Thoracic aorta (tissue), 2 donors: ENCODE data around the gene ITGB4. TPM values are rescaled to one million over a fixed set of nuclear protein-coding genes. Genes with fewer than 3 reads are reported as not detected.

Experiments
- ATAC-seq: fragments of 150-250 bp; one replicate; pipeline ENCODE4 v1.8.0; 2017; ENCODE audit warnings: low read depth; ENCODE audit not compliant: insufficient number of reproducible peaks, low FRiP score
- DNase-seq: peaks from one replicate; pipeline ENCODE4 v3.0.0-alpha.2; 2020; ENCODE audit warnings: low spot score
- H3K27ac ChIP-seq, 2 donors: fragments of 200-600 bp; sonication (generic); 1 replicate in 1 of 2; 2 replicates in 1 of 2; pipeline ENCODE4 v1.5.1; 2016; ENCODE audit warnings: mild to moderate bottlenecking in 2 of 2, moderate library complexity in 2 of 2
- H3K27me3 ChIP-seq: fragments of 200-600 bp; sonication (generic); replicated peaks from 2 replicates; pipeline ENCODE4 v1.6.0; 2016; ENCODE audit warnings: mild to moderate bottlenecking; ENCODE audit not compliant: insufficient read depth
- H3K36me3 ChIP-seq: fragments of 200-600 bp; sonication (generic); one replicate; pipeline ENCODE4 v1.5.1; 2016
- H3K4me1 ChIP-seq, 2 donors: fragments of 200-600 bp; sonication (generic); 1 replicate in 1 of 2; 2 replicates in 1 of 2; pipeline versions ENCODE4 v1.5.1 to v1.6.0; 2016; ENCODE audit warnings: low read depth in 2 of 2, mild to moderate bottlenecking in 1 of 2; ENCODE audit not compliant: control insufficient read depth in 1 of 2
- H3K4me3 ChIP-seq: fragments of 200-600 bp; sonication (generic); 2 replicates; pipeline ENCODE4 v1.5.1; 2016; ENCODE audit warnings: mild to moderate bottlenecking
- H3K9me3 ChIP-seq: fragments of 200-600 bp; sonication (generic); 2 replicates; pipeline ENCODE4 v1.5.1; 2016
- CTCF ChIP-seq: fragments of 200-600 bp; sonication (generic); IDR thresholded peaks from one replicate; pipeline ENCODE4 v1.5.1; 2019; ENCODE audit warnings: antibody characterized with exemption
- total RNA-seq, 2 donors: library from RNA; depleted of rRNA; stranded (reverse); fragments of >200 nt; gene quantifications; one replicate each; pipeline versions ENCODE4 v1.1.0 to v1.2.3, GENCODE V29; 2016

The ITGB4 gene
- total RNA-seq, 2 donors from 2014 or later, result 11.6 to 21.1 TPM

DNA sequence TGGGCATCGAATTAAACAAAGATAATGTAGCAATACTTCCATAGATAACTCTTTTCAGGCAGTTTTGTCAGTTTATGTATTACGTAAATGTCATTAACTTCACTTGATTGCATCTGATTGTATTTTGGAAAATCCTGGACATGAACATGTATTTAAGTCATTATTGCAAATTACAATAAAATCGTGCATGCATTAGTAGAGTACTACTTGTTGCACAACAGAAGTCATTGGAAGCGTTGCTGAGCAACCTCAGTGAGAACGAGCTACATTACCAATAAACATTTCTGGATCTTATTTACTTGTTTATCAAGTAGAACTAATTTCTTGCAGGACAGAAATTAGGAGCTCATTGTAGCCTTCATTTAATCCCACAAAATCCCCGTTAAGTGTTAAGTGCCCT lies 70.0 kb downstream of the ITGB4 start:
- H3K27me3 ChIP-seq, result no peaks in the 10 kb centered on the region
- no peaks in the 10 kb centered on the region for H3K36me3 ChIP-seq
- no peak for TF ChIP-seq CTCF
- DNase-seq (no peak), ATAC-seq (no peak)
- peaks cover 0 to 20% of the 10 kb centered on the region in 2 donors for H3K4me1 ChIP-seq
- no peaks in the 10 kb centered on the region for H3K9me3 ChIP-seq
- H3K27ac ChIP-seq, result no peak overlapping the region
- no peak overlapping the region for H3K4me3 ChIP-seq

DNA sequence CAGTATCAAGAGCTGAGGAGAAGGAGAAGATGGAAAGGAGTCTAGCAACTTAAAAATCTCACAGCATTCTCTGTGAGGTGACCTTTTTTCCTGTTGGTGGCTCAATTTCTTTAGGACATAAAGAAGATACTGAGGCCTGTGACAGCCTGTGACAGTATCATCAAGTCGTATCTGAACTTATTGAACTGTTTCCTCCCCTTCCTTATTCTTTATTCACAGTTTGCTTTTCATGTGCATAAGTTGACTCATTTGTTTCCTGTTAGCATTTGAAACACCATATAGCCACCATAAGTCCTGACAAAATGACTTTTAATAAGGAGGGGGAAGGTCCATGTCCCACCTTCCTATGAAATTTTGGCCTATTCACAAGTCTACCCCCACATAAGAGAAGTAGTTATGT lies 72.2 kb downstream of the ITGB4 start:
- H3K9me3 ChIP-seq, result no peaks in the 10 kb centered on the region
- no peak overlapping the region for H3K27ac ChIP-seq
- ATAC-seq (no peak), DNase-seq (no peak)
- no peak overlapping the region for H3K4me3 ChIP-seq
- H3K27me3 ChIP-seq, result no peaks in the 10 kb centered on the region
- H3K4me1 ChIP-seq, result no peaks in the 10 kb centered on the region
- TF ChIP-seq CTCF, result no peak
- peaks cover 8% of the 10 kb centered on the region for H3K36me3 ChIP-seq

GRCh38 chr17:75795820-75796607 lies 74.8 kb downstream of the ITGB4 start:
- Histone ChIP-seq H3K27ac (no peak overlapping the region), H3K4me1 (no peaks in the 10 kb centered on the region), H3K36me3 (peaks cover 12% of the 10 kb centered on the region), H3K9me3 (no peaks in the 10 kb centered on the region), H3K4me3 (no peak overlapping the region), H3K27me3 (no peaks in the 10 kb centered on the region)
- DNase-seq (no peak), ATAC-seq (no peak)
- TF ChIP-seq CTCF, result no peak

GRCh38 chr17:75799402-75799801 lies 78.1 kb downstream of the ITGB4 start:
- Histone ChIP-seq H3K36me3 (peaks cover 12% of the 10 kb centered on the region), H3K9me3 (no peaks in the 10 kb centered on the region), H3K4me1 (no peaks in the 10 kb centered on the region), H3K4me3 (no peak overlapping the region), H3K27ac (no peak overlapping the region), H3K27me3 (no peaks in the 10 kb centered on the region)
- DNase-seq (no peak), ATAC-seq (no peak)
- TF ChIP-seq CTCF, result no peak

DNA sequence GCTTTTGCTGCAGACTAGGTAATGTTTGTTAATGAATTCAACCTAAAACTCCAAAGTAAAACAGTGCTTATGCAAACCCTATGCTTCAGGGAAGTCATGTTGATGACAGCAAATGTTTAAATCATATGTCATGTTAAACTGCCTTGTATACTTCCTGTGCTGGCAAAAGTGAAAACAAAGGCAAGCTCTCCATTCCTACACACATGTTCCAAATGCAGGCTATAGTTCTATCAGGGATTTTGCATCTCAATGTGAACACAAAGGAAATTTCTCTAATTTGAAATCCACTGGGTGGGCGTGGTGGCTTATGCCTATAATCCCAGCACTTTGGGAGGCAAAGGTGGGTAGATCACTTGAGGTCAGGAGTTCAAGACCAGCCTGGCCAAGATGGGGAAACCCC lies 82.6 kb downstream of the ITGB4 start:
- no peaks in the 10 kb centered on the region for H3K27me3 ChIP-seq

More for the DNA sequence above, 82.6 kb downstream of the ITGB4 start:
- DNase-seq (no peak), ATAC-seq (no peak)
- Histone ChIP-seq H3K27ac (no peak overlapping the region), H3K4me1 (peaks cover 5 to 13% of the 10 kb centered on the region in 2 donors), H3K9me3 (no peaks in the 10 kb centered on the region), H3K4me3 (no peak overlapping the region), H3K36me3 (peaks cover 5% of the 10 kb centered on the region)
- no peak for TF ChIP-seq CTCF
